H9 (cell line): ENCODE measurements around the gene SH3TC2. TPM values are rescaled to one million over a fixed set of nuclear protein-coding genes. Genes with fewer than 3 reads are reported as not detected.

Source experiments
- DNase-seq: peaks from one replicate; pipeline ENCODE4 v3.0.0-alpha.2; 2017
- H2AFZ ChIP-seq: one replicate; pipeline ENCODE4 v1.6.1; 2013; ENCODE audit warnings: mild to moderate bottlenecking, low read length, control low read depth, moderate library complexity
- H2AK5ac ChIP-seq: 2 replicates; pipeline ENCODE4 v1.6.1; 2013; ENCODE audit warnings: low read length, control low read depth, mixed read lengths; ENCODE audit not compliant: insufficient read length
- H2BK120ac ChIP-seq: one replicate; pipeline ENCODE4 v1.6.1; 2013; ENCODE audit warnings: low read depth, mild to moderate bottlenecking, low read length, control low read depth, inconsistent platforms; ENCODE audit not compliant: poor library complexity, severe bottlenecking
- H2BK12ac ChIP-seq: 2 replicates; pipeline ENCODE4 v1.6.1; 2013; ENCODE audit warnings: low read length, control low read depth, mixed read lengths, low read depth; ENCODE audit not compliant: insufficient read length
- H2BK15ac ChIP-seq: 2 replicates; pipeline ENCODE4 v1.6.1; 2013; ENCODE audit warnings: low read depth, low read length, control low read depth
- H2BK20ac ChIP-seq: one replicate; pipeline ENCODE4 v1.6.1; 2013; ENCODE audit warnings: low read depth, mild to moderate bottlenecking, low read length, control low read depth, inconsistent platforms; ENCODE audit not compliant: poor library complexity, severe bottlenecking
- H2BK5ac ChIP-seq: 2 replicates; pipeline ENCODE4 v1.6.1; 2013; ENCODE audit warnings: low read length, control low read depth, mixed read lengths; ENCODE audit not compliant: insufficient read length
- H3K14ac ChIP-seq: 2 replicates; pipeline ENCODE4 v1.6.1; 2013; ENCODE audit warnings: low read length, control low read depth; ENCODE audit not compliant: insufficient read depth
- H3K18ac ChIP-seq: 2 replicates; pipeline ENCODE4 v1.6.1; 2013; ENCODE audit warnings: low read depth, mild to moderate bottlenecking, mixed read lengths, low read length, control low read depth; ENCODE audit not compliant: insufficient read length
- H3K23ac ChIP-seq: 2 replicates; pipeline ENCODE4 v1.6.1; 2013; ENCODE audit warnings: low read length, control low read depth, mixed read lengths, low read depth; ENCODE audit not compliant: insufficient read length
- H3K23me2 ChIP-seq: 2 replicates; pipeline ENCODE4 v1.6.1; 2013; ENCODE audit warnings: low read depth, mild to moderate bottlenecking, mixed read lengths, low read length, control low read depth; ENCODE audit not compliant: insufficient read length, poor library complexity, severe bottlenecking
- H3K27ac ChIP-seq: 2 replicates; pipeline ENCODE4 v1.5.1; 2013; ENCODE audit warnings: low read length, control low read depth, mixed read lengths, low read depth; ENCODE audit not compliant: insufficient read length
- H3K27me3 ChIP-seq: 2 replicates; pipeline ENCODE4 v1.6.1; 2013; ENCODE audit warnings: low read length, control low read depth, inconsistent platforms; ENCODE audit not compliant: insufficient read depth
- H3K4ac ChIP-seq: 2 replicates; pipeline ENCODE4 v1.6.1; 2013; ENCODE audit warnings: low read depth, mild to moderate bottlenecking, control low read depth, inconsistent platforms, low read length, moderate library complexity
- H3K4me1 ChIP-seq: 2 replicates; pipeline ENCODE4 v1.6.1; 2013; ENCODE audit warnings: low read length, control low read depth, inconsistent platforms; ENCODE audit not compliant: insufficient read depth
- H3K4me2 ChIP-seq: 2 replicates; pipeline ENCODE4 v1.6.1; 2013; ENCODE audit warnings: low read length, control low read depth, mixed read lengths; ENCODE audit not compliant: insufficient read length, insufficient read depth
- H3K56ac ChIP-seq: 2 replicates; pipeline ENCODE4 v1.6.1; 2013; ENCODE audit warnings: low read depth, mild to moderate bottlenecking, mixed read lengths, low read length, control low read depth; ENCODE audit not compliant: insufficient read length
- H3K79me1 ChIP-seq: 2 replicates; pipeline ENCODE4 v1.6.1; 2013; ENCODE audit warnings: low read depth, mild to moderate bottlenecking, moderate library complexity, low read length, control low read depth, inconsistent platforms; ENCODE audit not compliant: insufficient read depth, poor library complexity, severe bottlenecking
- H3K79me2 ChIP-seq: 2 replicates; pipeline ENCODE4 v1.6.1; 2013; ENCODE audit warnings: low read length, control low read depth, inconsistent platforms; ENCODE audit not compliant: insufficient read depth
- H3K9ac ChIP-seq: 2 replicates; pipeline ENCODE4 v1.6.1; 2013; ENCODE audit warnings: low read length, control low read depth, mixed read lengths; ENCODE audit not compliant: insufficient read length; ENCODE audit errors: extremely low read depth
- H3K9me3 ChIP-seq: one replicate; pipeline ENCODE4 v1.6.1; 2013; ENCODE audit warnings: low read depth, low read length, inconsistent platforms; ENCODE audit not compliant: control insufficient read depth
- H3T11ph ChIP-seq: one replicate; pipeline ENCODE4 v1.6.1; 2013; ENCODE audit warnings: mild to moderate bottlenecking, low read length, control low read depth, inconsistent platforms
- H4K20me1 ChIP-seq: one replicate; pipeline ENCODE4 v1.6.1; 2013; ENCODE audit not compliant: control insufficient read depth, insufficient read length, insufficient read depth
- H4K5ac ChIP-seq: 2 replicates; pipeline ENCODE4 v1.6.1; 2013; ENCODE audit warnings: low read depth, mild to moderate bottlenecking, mixed read lengths, low read length, control low read depth; ENCODE audit not compliant: insufficient read length
- H4K8ac ChIP-seq: replicated peaks from 2 replicates; pipeline ENCODE4 v1.6.1; 2013; ENCODE audit warnings: low read length, control low read depth, mixed read lengths, low read depth; ENCODE audit not compliant: insufficient read length
- H4K91ac ChIP-seq: 2 replicates; pipeline ENCODE4 v1.6.1; 2013; ENCODE audit warnings: low read depth, mild to moderate bottlenecking, moderate library complexity, mixed read lengths, low read length, control low read depth; ENCODE audit not compliant: insufficient read length
- H3K27ac Mint-ChIP-seq, 3 experiments: 2 replicates in 2 of 3; 3 replicates in 1 of 3; pipeline ENCODE4 v1.8.0; 2020 to 2021; ENCODE audit warnings: mixed read lengths in 3 of 3, mild to moderate bottlenecking in 1 of 3, moderate library complexity in 1 of 3
- H3K27me3 Mint-ChIP-seq: 2 replicates; pipeline ENCODE4 v1.8.0; 2021; ENCODE audit warnings: low read depth, mild to moderate bottlenecking, moderate library complexity, mixed read lengths
- H3K36me3 Mint-ChIP-seq, 3 experiments: 2 replicates in 2 of 3; 3 replicates in 1 of 3; pipeline ENCODE4 v1.8.0; 2020 to 2021; ENCODE audit warnings: low read depth in 3 of 3, mixed read lengths in 3 of 3; ENCODE audit not compliant: insufficient read depth in 1 of 3
- H3K4me1 Mint-ChIP-seq, 2 experiments: 2 replicates each; pipeline ENCODE4 v1.8.0; 2020; ENCODE audit warnings: mixed read lengths in 2 of 2
- H3K4me3 Mint-ChIP-seq, 2 experiments: 2 replicates in 1 of 2; 3 replicates in 1 of 2; pipeline ENCODE4 v1.8.0; 2020 to 2021; ENCODE audit warnings: mild to moderate bottlenecking in 2 of 2, mixed read lengths in 2 of 2, moderate library complexity in 1 of 2
- H3K9me3 Mint-ChIP-seq, 2 experiments: 2 replicates in 1 of 2; 3 replicates in 1 of 2; pipeline ENCODE4 v1.8.0; 2020; ENCODE audit warnings: mild to moderate bottlenecking in 2 of 2, mixed read lengths in 2 of 2, moderate library complexity in 1 of 2
- WGBS: extraction: QIAGEN DNeasy Blood & Tissue Kit; methylation state at CpG from one replicate; pipeline ENCODE4 v1.1.7; 2013; ENCODE audit warnings: missing lambda C conversion rate, low lambda C conversion rate, mixed read lengths; ENCODE audit not compliant: insufficient read length; ENCODE audit errors: extremely low coverage; 5-methylcytosine and 5-hydroxymethylcytosine counted together
- total RNA-seq: library from RNA; stranded (reverse); gene quantifications from 2 replicates; pipeline ENCODE4 v1.2.1, GENCODE V29; 2021
- TF ChIP-seq, protein P1 (sequence below): fragments of 200-600 bp; sonication (generic); conservative IDR thresholded peaks from 3 replicates; pipeline ENCODE4 v1.8.0; 2021; ENCODE audit warnings: antibody characterized with exemption, mild to moderate bottlenecking

The SH3TC2 gene
- total RNA-seq, 1 experiment from 2014 or later, result not detected

DNA sequence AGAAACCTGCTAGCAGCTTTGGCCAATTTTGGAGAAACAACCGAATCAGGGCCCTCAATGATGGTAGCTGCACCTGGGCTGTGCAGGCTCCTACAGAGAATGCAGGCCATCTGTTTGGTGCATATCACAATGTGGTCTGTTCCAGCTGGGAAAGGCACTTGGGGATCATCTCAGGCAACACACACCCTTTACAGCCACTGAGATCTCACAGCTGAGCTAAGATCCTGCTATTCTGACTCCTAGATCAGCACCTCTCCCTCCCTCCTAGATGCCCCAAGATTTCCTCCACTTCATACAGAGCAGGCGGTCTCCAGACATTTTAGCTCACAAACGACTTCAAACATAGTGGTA is 100.7 kb downstream of the SH3TC2 start:
- Mint-ChIP-seq H3K4me1 (peaks cover 8 to 12% of the 10 kb centered on the region in 2 experiments), H3K27ac (no peak overlapping the region), H3K4me3 (no peak overlapping the region), H3K36me3 (no peaks in the 10 kb centered on the region), H3K9me3 (no peaks in the 10 kb centered on the region), H3K27me3 (no peaks in the 10 kb centered on the region; the same call in 1 of the 2 replicates)
- H3K9ac ChIP-seq, result no peak overlapping the region
- H3K14ac ChIP-seq, result no peak overlapping the region; the same call in 1 of the 2 replicates
- H3K23me2 ChIP-seq, result no peaks in the 10 kb centered on the region
- H3K4me1 ChIP-seq, result no peaks in the 10 kb centered on the region
- no CpG with 5 or more reads among the region's 3 CpGs for WGBS
- no peak overlapping the region for H2AK5ac ChIP-seq
- no peak overlapping the region for H4K5ac ChIP-seq
- H2AFZ ChIP-seq, result no peak overlapping the region
- H2BK5ac ChIP-seq, result no peak overlapping the region
- no peak for DNase-seq
- H2BK20ac ChIP-seq, result no peak overlapping the region
- H3K27ac ChIP-seq, result no peak overlapping the region
- H3K79me1 ChIP-seq, result no peaks in the 10 kb centered on the region
- no peak overlapping the region for H2BK12ac ChIP-seq
- H2BK120ac ChIP-seq, result no peak overlapping the region
- H4K91ac ChIP-seq, result no peak overlapping the region
- no peaks in the 10 kb centered on the region for H3K9me3 ChIP-seq
- no peaks in the 10 kb centered on the region for H3K27me3 ChIP-seq
- H3T11ph ChIP-seq, result no peak overlapping the region
- no peak overlapping the region for H4K8ac ChIP-seq
- H2BK15ac ChIP-seq, result no peak overlapping the region
- no peak overlapping the region for H3K18ac ChIP-seq
- H3K4me2 ChIP-seq, result no peak overlapping the region
- H3K56ac ChIP-seq, result no peak overlapping the region
- no peak overlapping the region for H3K4ac ChIP-seq
- no peaks in the 10 kb centered on the region for H3K79me2 ChIP-seq
- H3K23ac ChIP-seq, result no peak overlapping the region
- no peaks in the 10 kb centered on the region for H4K20me1 ChIP-seq
- TF ChIP-seq, protein P1, sequence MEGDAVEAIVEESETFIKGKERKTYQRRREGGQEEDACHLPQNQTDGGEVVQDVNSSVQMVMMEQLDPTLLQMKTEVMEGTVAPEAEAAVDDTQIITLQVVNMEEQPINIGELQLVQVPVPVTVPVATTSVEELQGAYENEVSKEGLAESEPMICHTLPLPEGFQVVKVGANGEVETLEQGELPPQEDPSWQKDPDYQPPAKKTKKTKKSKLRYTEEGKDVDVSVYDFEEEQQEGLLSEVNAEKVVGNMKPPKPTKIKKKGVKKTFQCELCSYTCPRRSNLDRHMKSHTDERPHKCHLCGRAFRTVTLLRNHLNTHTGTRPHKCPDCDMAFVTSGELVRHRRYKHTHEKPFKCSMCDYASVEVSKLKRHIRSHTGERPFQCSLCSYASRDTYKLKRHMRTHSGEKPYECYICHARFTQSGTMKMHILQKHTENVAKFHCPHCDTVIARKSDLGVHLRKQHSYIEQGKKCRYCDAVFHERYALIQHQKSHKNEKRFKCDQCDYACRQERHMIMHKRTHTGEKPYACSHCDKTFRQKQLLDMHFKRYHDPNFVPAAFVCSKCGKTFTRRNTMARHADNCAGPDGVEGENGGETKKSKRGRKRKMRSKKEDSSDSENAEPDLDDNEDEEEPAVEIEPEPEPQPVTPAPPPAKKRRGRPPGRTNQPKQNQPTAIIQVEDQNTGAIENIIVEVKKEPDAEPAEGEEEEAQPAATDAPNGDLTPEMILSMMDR, result no peak
